ENCODE measurements around the gene ABHD17B.

ABHD17B gene

GRCh38 chr9:71911908-71912335, 929 bp upstream of the ABHD17B start:
- Histone ChIP-seq H3K27me3 (ENCODE audit: insufficient read depth, low read length, poor library complexity, severe bottlenecking) (peaks cover 11% of the 10 kb centered on the region), H3K36me3 (ENCODE audit: insufficient read depth, low read length) (no peaks in the 10 kb centered on the region), H4K20me1 (ENCODE audit: insufficient read depth, low read length, poor library complexity, severe bottlenecking) (peaks cover 70% of the 10 kb centered on the region), H3F3A (ENCODE audit: low read depth) (no peaks in the 10 kb centered on the region), H3K4me2 (ENCODE audit: low read depth, low read length, poor library complexity, severe bottlenecking) (peak overlapping the region; percentile 93), H2AFZ (ENCODE audit: low read length) (peak overlapping the region; percentile 28; the same call in 1 of the 2 replicates), H3K4me3 (ENCODE audit: low read length, poor library complexity, severe bottlenecking) (peak overlapping the region; percentile 83), H3K9ac (ENCODE audit: low read depth, low read length, poor library complexity, severe bottlenecking) (peak overlapping the region; percentile 72), H3K4me1 (ENCODE audit: insufficient read depth, low read length, poor library complexity, severe bottlenecking) (peaks cover 50% of the 10 kb centered on the region), H3K79me2 (ENCODE audit: insufficient read depth, low read length) (peaks cover 94% of the 10 kb centered on the region), H3K9me2 (replicated peaks; ENCODE audit: low read depth, low read length) (no peaks in the 10 kb centered on the region), H3K9me3 (ENCODE audit: insufficient read depth, low read depth, low read length) (no peaks in the 10 kb centered on the region)
- TF ChIP-seq EZH2phosphoT487 (IDR thresholded peaks at IDR 0.05; ENCODE audit: borderline replicate concordance) (no peak), CTCF (conservative IDR thresholded peaks at IDR 0.05; ENCODE audit: low read length) (no peak)

GRCh38 chr9:71910650-71911060, 338 bp downstream of the ABHD17B start:
- peak overlapping the region; percentile 93 for H3K4me2 ChIP-seq (ENCODE audit: low read depth, low read length, poor library complexity, severe bottlenecking)
- no peaks in the 10 kb centered on the region for H3K9me2 ChIP-seq (replicated peaks; ENCODE audit: low read depth, low read length)

GRCh38 chr9:71909887-71910649, 925 bp downstream of the ABHD17B start:
- H3F3A ChIP-seq (ENCODE audit: low read depth) = no peaks in the 10 kb centered on the region
- H3K79me2 ChIP-seq (ENCODE audit: insufficient read depth, low read length) = peaks cover 94% of the 10 kb centered on the region
- no peaks in the 10 kb centered on the region for H3K9me2 ChIP-seq (replicated peaks; ENCODE audit: low read depth, low read length)
- H4K20me1 ChIP-seq (ENCODE audit: insufficient read depth, low read length, poor library complexity, severe bottlenecking) = peaks cover 80% of the 10 kb centered on the region
- H3K4me2 ChIP-seq (ENCODE audit: low read depth, low read length, poor library complexity, severe bottlenecking) = peak overlapping the region; percentile 93
- H3K9ac ChIP-seq (ENCODE audit: low read depth, low read length, poor library complexity, severe bottlenecking) = peak overlapping the region; percentile 91
- no peak overlapping the region for H2AFZ ChIP-seq (ENCODE audit: low read length)
- peaks cover 11% of the 10 kb centered on the region; the same call in 1 of the 2 replicates for H3K36me3 ChIP-seq (ENCODE audit: insufficient read depth, low read length)
- H3K9me3 ChIP-seq (ENCODE audit: insufficient read depth, low read depth, low read length) = no peaks in the 10 kb centered on the region
- H3K4me3 ChIP-seq (ENCODE audit: low read length, poor library complexity, severe bottlenecking) = peak overlapping the region; percentile 86
- TF ChIP-seq CTCF (conservative IDR thresholded peaks at IDR 0.05; ENCODE audit: low read length) (no peak), EZH2phosphoT487 (IDR thresholded peaks at IDR 0.05; ENCODE audit: borderline replicate concordance) (no peak)
- H3K4me1 ChIP-seq (ENCODE audit: insufficient read depth, low read length, poor library complexity, severe bottlenecking) = peaks cover 41% of the 10 kb centered on the region
- H3K27me3 ChIP-seq (ENCODE audit: insufficient read depth, low read length, poor library complexity, severe bottlenecking) = peaks cover 11% of the 10 kb centered on the region

More at GRCh38 chr9:71910650-71911060, 338 bp downstream of the ABHD17B start:
- H3K36me3 ChIP-seq (ENCODE audit: insufficient read depth, low read length) = peaks cover 7% of the 10 kb centered on the region; the same call in 1 of the 2 replicates
- no peak overlapping the region for H2AFZ ChIP-seq (ENCODE audit: low read length)
- no peak for TF ChIP-seq EZH2phosphoT487 (IDR thresholded peaks at IDR 0.05; ENCODE audit: borderline replicate concordance)
- no peak for TF ChIP-seq CTCF (conservative IDR thresholded peaks at IDR 0.05; ENCODE audit: low read length)
- H3K9me3 ChIP-seq (ENCODE audit: insufficient read depth, low read depth, low read length) = no peaks in the 10 kb centered on the region
- H4K20me1 ChIP-seq (ENCODE audit: insufficient read depth, low read length, poor library complexity, severe bottlenecking) = peaks cover 74% of the 10 kb centered on the region
- H3K4me3 ChIP-seq (ENCODE audit: low read length, poor library complexity, severe bottlenecking) = peak overlapping the region; percentile 86
- H3K27me3 ChIP-seq (ENCODE audit: insufficient read depth, low read length, poor library complexity, severe bottlenecking) = peaks cover 11% of the 10 kb centered on the region
- H3K4me1 ChIP-seq (ENCODE audit: insufficient read depth, low read length, poor library complexity, severe bottlenecking) = peaks cover 39% of the 10 kb centered on the region
- H3K79me2 ChIP-seq (ENCODE audit: insufficient read depth, low read length) = peaks cover 94% of the 10 kb centered on the region
- H3F3A ChIP-seq (ENCODE audit: low read depth) = no peaks in the 10 kb centered on the region
- H3K9ac ChIP-seq (ENCODE audit: low read depth, low read length, poor library complexity, severe bottlenecking) = peak overlapping the region; percentile 91
